ENCODE measurements around the gene PPP1R1B. TPM values are rescaled to one million over a fixed set of nuclear protein-coding genes. Genes with fewer than 3 reads are reported as not detected.

Gene PPP1R1B
- 25.1 TPM for total RNA-seq
- long read RNA-seq, partial matches to known transcripts: 2 of 4 reads
- long read RNA-seq, other reads (novel, unspliced or antisense): 1 of 4 reads

- no peaks in the 10 kb centered on the region for H3K9me3 ChIP-seq
- H3K4me3 ChIP-seq: peak within 1 kb of the TSS; percentile 39
- DNase-seq (no peak), ATAC-seq (no peak)
- peaks cover 33% of the 10 kb centered on the region for H3K27me3 ChIP-seq
- no peak for TF ChIP-seq CTCF (IDR thresholded peaks at IDR 0.05)
- H3K27ac ChIP-seq: no peak within 1 kb of the TSS
- no peaks in the 10 kb centered on the region for H3K36me3 ChIP-seq
- H3K4me1 ChIP-seq: peaks cover 5% of the 10 kb centered on the region
- intact Hi-C loops (cut with DNase I): loop anchor here (10.0 kb wide), 1 partner anchor 128 kb away; no protein-coding TSS in a partner anchor
These were observed at the start of gene PPP1R1B for GRCh38 chr17:39626171-39627046. PPP1R1B (plus strand) TSS chr17:39626952; CDS start chr17:39627393, 441 bp downstream.

- Histone ChIP-seq H3K27me3 (no peaks in the 10 kb centered on the region), H3K9me3 (no peaks in the 10 kb centered on the region), H3K36me3 (no peaks in the 10 kb centered on the region), H3K27ac (no peak overlapping the region), H3K4me3 (no peak overlapping the region), H3K4me1 (peaks cover 3% of the 10 kb centered on the region)
- no peak for TF ChIP-seq CTCF (IDR thresholded peaks at IDR 0.05)
- intact Hi-C loops (cut with DNase I): no loop called here
- ATAC-seq (no peak), DNase-seq (no peak)
These were observed 48.5 kb upstream of the PPP1R1B start for GRCh38 chr17:39578272-39578671.

- no peaks in the 10 kb centered on the region for H3K27me3 ChIP-seq
- peak; percentile 42 for ATAC-seq
These were observed 47.3 kb upstream of the PPP1R1B start for GRCh38 chr17:39579318-39580081.

GRCh38 chr17:39580082-39580468 is 46.7 kb upstream of the PPP1R1B start:
- H3K4me1 ChIP-seq: no peaks in the 10 kb centered on the region
- ATAC-seq: no peak
- DNase-seq: no peak
- no peak overlapping the region for H3K4me3 ChIP-seq
- H3K27me3 ChIP-seq: no peaks in the 10 kb centered on the region
- H3K9me3 ChIP-seq: no peaks in the 10 kb centered on the region
- TF ChIP-seq CTCF (IDR thresholded peaks at IDR 0.05): no peak
- intact Hi-C loops (cut with DNase I): no loop called here
- H3K36me3 ChIP-seq: no peaks in the 10 kb centered on the region
- no peak overlapping the region for H3K27ac ChIP-seq

More at GRCh38 chr17:39579318-39580081, 47.3 kb upstream of the PPP1R1B start:
- H3K27ac ChIP-seq: no peak overlapping the region
- H3K9me3 ChIP-seq: no peaks in the 10 kb centered on the region
- no peaks in the 10 kb centered on the region for H3K4me1 ChIP-seq
- no peak overlapping the region for H3K4me3 ChIP-seq
- no peaks in the 10 kb centered on the region for H3K36me3 ChIP-seq
- intact Hi-C loops (cut with DNase I): no loop called here
- DNase-seq: no peak
- TF ChIP-seq CTCF (IDR thresholded peaks at IDR 0.05): no peak

- intact Hi-C loops (cut with DNase I): no loop called here
- Histone ChIP-seq H3K4me3 (no peak overlapping the region), H3K9me3 (no peaks in the 10 kb centered on the region), H3K4me1 (no peaks in the 10 kb centered on the region), H3K27ac (no peak overlapping the region), H3K27me3 (no peaks in the 10 kb centered on the region), H3K36me3 (no peaks in the 10 kb centered on the region)
- ATAC-seq: no peak
- TF ChIP-seq CTCF (IDR thresholded peaks at IDR 0.05): no peak
- no peak for DNase-seq
These were observed 45.5 kb upstream of the PPP1R1B start for GRCh38 chr17:39581071-39581758.
